Skeletal muscle satellite cell (primary cell): ENCODE data around the gene PPP1R2C. TPM values are rescaled to one million over a fixed set of nuclear protein-coding genes. Genes with fewer than 3 reads are reported as not detected.

ENCODE experiments used
- H3K27me3 ChIP-seq: 2 replicates; pipeline ENCODE4 v1.7.0; 2013; ENCODE audit warnings: low read length; ENCODE audit not compliant: control insufficient read depth, insufficient read depth
- H3K36me3 ChIP-seq: 2 replicates; pipeline ENCODE4 v1.7.0; 2013; ENCODE audit warnings: mild to moderate bottlenecking, control low read depth, low read length; ENCODE audit not compliant: insufficient read depth
- H3K4me1 ChIP-seq: 2 replicates; pipeline ENCODE4 v1.7.0; 2013; ENCODE audit warnings: low read length; ENCODE audit not compliant: control insufficient read depth, insufficient read depth
- H3K4me2 ChIP-seq: 2 replicates; pipeline ENCODE4 v1.7.0; 2013; ENCODE audit warnings: mild to moderate bottlenecking, low read length
- H3K4me3 ChIP-seq: 2 replicates; pipeline ENCODE4 v1.7.0; 2013; ENCODE audit warnings: low read length
- H3K9ac ChIP-seq: 2 replicates; pipeline ENCODE4 v1.7.0; 2013; ENCODE audit warnings: mild to moderate bottlenecking, low read depth, low read length, moderate library complexity
- H3K9me3 ChIP-seq: replicated peaks from 2 replicates; pipeline ENCODE4 v1.7.0; 2013; ENCODE audit warnings: mild to moderate bottlenecking, control low read depth, low read length
- total RNA-seq: library from RNA; depleted of rRNA; stranded (reverse); fragments of >200 nt; gene quantifications from 2 replicates; pipeline ENCODE4 v1.2.3, GENCODE V29; 2012; rRNA removed

The PPP1R2C gene
- not detected in 2 replicates for total RNA-seq

GRCh38 chrX:42778096-42778495 is at the start of gene PPP1R2C:
TSS of gene PPP1R2C (minus strand) at chrX:42778163. CDS start at chrX:42778079, 84 bp downstream.
- Histone ChIP-seq H3K9ac (no peak within 1 kb of the TSS), H3K4me1 (no peaks in the 10 kb centered on the region), H3K27me3 (no peaks in the 10 kb centered on the region)

GRCh38 chrX:42825201-42825600 is 47.2 kb upstream of the PPP1R2C start:
- Histone ChIP-seq H3K27me3 (no peaks in the 10 kb centered on the region), H3K4me2 (no peak overlapping the region), H3K9ac (no peak overlapping the region), H3K9me3 (no peaks in the 10 kb centered on the region), H3K36me3 (no peaks in the 10 kb centered on the region), H3K4me1 (no peaks in the 10 kb centered on the region), H3K4me3 (no peak overlapping the region)

More at GRCh38 chrX:42778096-42778495, at the start of gene PPP1R2C:
- no peaks in the 10 kb centered on the region for H3K36me3 ChIP-seq
- H3K4me2 ChIP-seq: no peak within 1 kb of the TSS
- no peak within 1 kb of the TSS for H3K4me3 ChIP-seq
- H3K9me3 ChIP-seq: no peaks in the 10 kb centered on the region

DNA sequence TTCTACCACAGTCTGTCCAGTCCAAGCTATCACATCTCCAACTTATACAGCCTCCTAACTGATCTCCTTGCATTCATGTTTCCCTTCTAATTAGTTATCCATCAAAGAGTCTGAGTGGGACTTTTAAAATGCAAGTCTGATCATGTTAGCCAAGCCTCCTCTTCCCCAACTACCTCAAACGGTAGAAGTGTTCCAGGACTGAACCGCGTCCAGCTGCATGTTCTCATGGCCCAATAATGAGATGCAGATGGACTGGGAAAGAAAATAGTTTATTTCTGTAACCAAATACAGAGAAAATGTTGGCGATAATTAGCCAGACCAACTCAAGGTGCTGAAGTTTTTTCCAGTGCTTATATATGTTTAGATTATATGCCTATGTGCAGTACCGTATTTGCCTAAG is 46.6 kb upstream of the PPP1R2C start:
- Histone ChIP-seq H3K9me3 (no peaks in the 10 kb centered on the region), H3K4me2 (no peak overlapping the region), H3K27me3 (no peaks in the 10 kb centered on the region), H3K4me3 (no peak overlapping the region), H3K36me3 (no peaks in the 10 kb centered on the region), H3K9ac (no peak overlapping the region), H3K4me1 (no peaks in the 10 kb centered on the region)

- no peaks in the 10 kb centered on the region for H3K9me3 ChIP-seq
- H3K4me3 ChIP-seq: no peak overlapping the region
- H3K9ac ChIP-seq: no peak overlapping the region
- H3K4me2 ChIP-seq: no peak overlapping the region
- no peaks in the 10 kb centered on the region for H3K4me1 ChIP-seq
- H3K27me3 ChIP-seq: no peaks in the 10 kb centered on the region
- no peaks in the 10 kb centered on the region for H3K36me3 ChIP-seq
These were observed 45.5 kb upstream of the PPP1R2C start for GRCh38 chrX:42823443-42823842.

DNA sequence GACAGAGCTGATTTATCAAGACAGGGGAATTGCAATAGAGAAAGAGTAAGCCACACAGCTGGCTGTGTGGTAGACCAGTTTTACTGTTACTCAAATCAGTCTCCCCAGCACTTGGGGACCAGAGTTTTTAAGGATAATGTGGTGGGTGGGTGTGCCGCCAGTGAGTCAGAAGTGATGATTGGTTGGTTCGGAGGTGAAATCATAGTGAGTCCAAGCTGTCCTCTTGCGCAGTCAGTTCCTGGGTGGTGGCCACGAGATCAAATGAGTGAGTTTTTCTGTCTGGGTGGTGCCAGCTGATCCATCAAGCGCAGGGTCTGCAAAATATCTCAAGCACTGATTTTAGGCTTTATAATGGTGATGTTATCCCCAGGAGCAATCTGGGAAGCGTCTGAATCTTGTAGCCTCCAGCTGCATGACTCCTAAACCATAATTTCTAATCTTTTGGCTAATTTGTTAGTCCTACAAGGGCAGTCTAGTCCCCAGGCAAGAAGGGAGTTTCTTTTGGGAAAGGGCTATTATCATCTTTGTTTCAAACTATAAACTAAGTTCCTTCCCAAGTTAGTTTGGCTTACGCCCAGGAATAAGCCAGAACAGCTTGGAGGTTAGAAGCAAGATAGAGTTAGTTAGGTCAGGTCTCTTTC is 44.0 kb upstream of the PPP1R2C start:
- Histone ChIP-seq H3K36me3 (no peaks in the 10 kb centered on the region), H3K9me3 (no peaks in the 10 kb centered on the region), H3K4me1 (no peaks in the 10 kb centered on the region), H3K4me3 (no peak overlapping the region), H3K4me2 (no peak overlapping the region), H3K27me3 (no peaks in the 10 kb centered on the region), H3K9ac (no peak overlapping the region)

DNA sequence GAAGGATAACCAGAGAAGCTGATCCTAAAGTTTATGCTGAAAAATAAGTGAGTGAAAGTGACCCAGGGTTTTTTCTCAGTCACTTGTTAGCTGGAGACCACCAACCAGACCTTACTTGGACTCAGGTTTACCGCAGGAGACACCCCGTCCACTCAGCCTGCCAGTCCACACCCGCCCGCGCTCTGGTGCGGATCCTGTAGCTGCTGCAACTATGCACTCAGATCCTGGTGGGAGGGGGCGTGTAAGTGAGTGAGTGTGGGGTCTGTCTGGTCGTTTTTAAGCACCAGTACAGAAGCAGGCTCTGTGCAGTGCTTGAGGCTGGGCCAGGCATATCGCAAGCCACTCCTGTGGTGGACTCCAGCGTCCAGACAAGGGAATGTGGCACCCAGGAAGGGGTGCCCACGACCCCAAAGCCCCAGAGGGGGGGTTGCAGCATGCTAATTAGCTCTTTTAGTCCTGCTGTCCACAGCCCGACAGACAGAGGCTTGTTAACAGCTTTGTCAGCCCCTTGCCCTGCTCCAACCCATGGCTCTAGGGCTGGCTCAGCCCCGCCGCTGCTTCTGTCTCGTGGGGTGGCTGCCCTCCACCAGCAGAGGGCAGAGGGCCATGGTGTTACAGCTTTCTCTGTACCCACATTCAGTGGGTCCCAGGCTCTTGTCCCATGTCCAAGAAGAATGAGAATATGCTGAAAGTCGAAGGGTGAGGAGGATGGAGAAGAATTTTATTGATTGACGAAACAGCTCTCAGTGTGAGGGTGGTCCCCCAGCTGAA is 40.4 kb upstream of the PPP1R2C start:
- H3K4me2 ChIP-seq: no peak overlapping the region
- H3K9ac ChIP-seq: no peak overlapping the region
- H3K36me3 ChIP-seq: no peaks in the 10 kb centered on the region
- H3K27me3 ChIP-seq: no peaks in the 10 kb centered on the region
- no peaks in the 10 kb centered on the region for H3K9me3 ChIP-seq
- no peak overlapping the region for H3K4me3 ChIP-seq
- H3K4me1 ChIP-seq: no peaks in the 10 kb centered on the region

GRCh38 chrX:42809569-42809968 is 31.6 kb upstream of the PPP1R2C start:
- no peak overlapping the region for H3K4me3 ChIP-seq
- H3K9me3 ChIP-seq: no peaks in the 10 kb centered on the region
- H3K36me3 ChIP-seq: no peaks in the 10 kb centered on the region
- no peak overlapping the region for H3K9ac ChIP-seq
- no peaks in the 10 kb centered on the region for H3K4me1 ChIP-seq
- no peak overlapping the region for H3K4me2 ChIP-seq
- H3K27me3 ChIP-seq: no peaks in the 10 kb centered on the region

GRCh38 chrX:42807393-42807792 is 29.4 kb upstream of the PPP1R2C start:
- Histone ChIP-seq H3K4me2 (no peak overlapping the region), H3K27me3 (no peaks in the 10 kb centered on the region), H3K9me3 (no peaks in the 10 kb centered on the region), H3K36me3 (no peaks in the 10 kb centered on the region), H3K9ac (no peak overlapping the region), H3K4me1 (no peaks in the 10 kb centered on the region), H3K4me3 (no peak overlapping the region)

- H3K9ac ChIP-seq: no peak overlapping the region
- H3K27me3 ChIP-seq: no peaks in the 10 kb centered on the region
- no peak overlapping the region for H3K4me2 ChIP-seq
- H3K4me1 ChIP-seq: no peaks in the 10 kb centered on the region
- H3K36me3 ChIP-seq: no peaks in the 10 kb centered on the region
- H3K4me3 ChIP-seq: no peak overlapping the region
- H3K9me3 ChIP-seq: no peaks in the 10 kb centered on the region
These were observed 26.6 kb upstream of the PPP1R2C start for GRCh38 chrX:42804524-42804923.

DNA sequence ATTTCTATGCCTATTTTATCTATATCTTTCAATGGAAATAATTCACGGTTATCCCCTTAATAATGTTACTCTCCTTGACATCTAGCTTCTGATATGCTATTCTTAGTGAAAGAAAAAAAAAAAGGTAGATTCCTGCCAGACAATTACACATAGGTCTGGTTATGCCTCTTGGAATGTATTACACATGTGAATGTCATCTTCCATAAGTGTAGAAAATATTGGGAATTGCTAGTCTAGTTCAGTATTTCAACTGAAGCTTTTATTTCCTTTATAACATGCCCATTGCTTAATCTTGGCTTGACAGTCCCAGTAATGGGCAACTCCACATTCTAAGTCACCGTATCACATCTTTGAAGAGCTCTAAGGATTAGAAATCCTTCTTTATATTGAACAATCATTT is 25.4 kb upstream of the PPP1R2C start:
- Histone ChIP-seq H3K9ac (no peak overlapping the region), H3K4me1 (no peaks in the 10 kb centered on the region), H3K4me3 (no peak overlapping the region), H3K4me2 (no peak overlapping the region), H3K9me3 (no peaks in the 10 kb centered on the region), H3K27me3 (no peaks in the 10 kb centered on the region), H3K36me3 (no peaks in the 10 kb centered on the region)

DNA sequence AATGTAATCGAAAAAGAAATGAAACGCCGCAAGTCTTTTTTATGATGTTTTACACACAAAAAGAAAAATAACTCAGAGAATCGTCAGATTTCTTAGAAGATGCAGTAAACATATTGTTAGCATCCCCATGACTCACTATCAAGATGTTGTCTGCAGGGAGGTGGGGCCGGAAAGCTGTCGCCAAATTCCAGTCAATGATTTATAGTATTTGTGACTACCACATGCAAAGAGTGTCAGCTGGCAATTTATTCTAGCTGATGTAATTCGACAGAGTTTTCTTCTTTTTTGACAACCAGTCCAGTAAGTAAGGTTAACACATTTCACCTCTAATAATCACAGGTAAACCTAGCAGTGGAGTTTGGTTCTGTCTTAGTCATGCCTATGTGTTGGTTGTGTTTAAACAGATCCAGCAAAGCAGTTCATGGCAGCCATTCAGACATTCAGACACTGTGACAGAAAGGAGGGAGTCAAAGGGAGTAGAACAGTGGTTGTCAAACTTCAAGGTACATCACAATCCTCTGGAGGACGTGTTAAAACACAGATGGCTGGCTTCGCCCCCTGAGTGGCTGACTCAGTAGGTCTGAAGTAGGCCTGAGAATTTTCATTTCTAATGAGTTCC is 19.8 kb upstream of the PPP1R2C start:
- H3K9me3 ChIP-seq: no peaks in the 10 kb centered on the region
- no peak overlapping the region for H3K4me3 ChIP-seq
- H3K36me3 ChIP-seq: no peaks in the 10 kb centered on the region
- H3K9ac ChIP-seq: no peak overlapping the region
- no peaks in the 10 kb centered on the region for H3K27me3 ChIP-seq
- no peaks in the 10 kb centered on the region for H3K4me1 ChIP-seq
- no peak overlapping the region for H3K4me2 ChIP-seq
